Activated CD4-positive, alpha-beta T cell treated with anti-CD3 and anti-CD28 coated beads, Interleukin-2, amount 10 ng/mL, durations not matched to agents 7 days and 5 days (primary cell): ENCODE results near the gene PDE1C. TPM values are rescaled to one million over a fixed set of nuclear protein-coding genes. Genes with fewer than 3 reads are reported as not detected.

Source experiments
- CTCF ChIA-PET: fragments of 350-600 bp; sonication (Branson Sonifier 250); formaldehyde crosslinking; loops from one replicate; lab custom pipeline; 2021; ENCODE audit warnings: antibody characterized with exemption; lab: Charles Lee
- POLR2A ChIA-PET: fragments of 350-600 bp; sonication (Branson Sonifier 250); formaldehyde crosslinking; loops from one replicate; lab custom pipeline; 2021; ENCODE audit warnings: antibody characterized with exemption; lab: Charles Lee
- DNase-seq: peaks from one replicate; pipeline ENCODE4 v3.0.0-alpha.2; 2020
- H3K27ac Mint-ChIP-seq: one replicate; pipeline ENCODE4 v1.8.0; 2021; ENCODE audit warnings: mild to moderate bottlenecking, moderate library complexity, mixed read lengths
- H3K27me3 Mint-ChIP-seq: one replicate; pipeline ENCODE4 v1.8.0; 2021; ENCODE audit warnings: mixed read lengths
- H3K36me3 Mint-ChIP-seq: one replicate; pipeline ENCODE4 v1.8.0; 2021; ENCODE audit warnings: low read depth, mixed read lengths
- H3K4me1 Mint-ChIP-seq: one replicate; pipeline ENCODE4 v1.8.0; 2021; ENCODE audit warnings: mixed read lengths
- H3K4me3 Mint-ChIP-seq: one replicate; pipeline ENCODE4 v1.8.0; 2021; ENCODE audit warnings: mild to moderate bottlenecking, moderate library complexity, mixed read lengths
- H3K9me3 Mint-ChIP-seq: one replicate; pipeline ENCODE4 v1.8.0; 2021; ENCODE audit warnings: mixed read lengths
- total RNA-seq, 2 experiments: library from RNA; stranded (reverse); gene quantifications; one replicate each; pipeline ENCODE4 v1.2.3, GENCODE V29; 2021

Gene PDE1C
- total RNA-seq, 2 experiments from 2014 or later, result not detected

DNA sequence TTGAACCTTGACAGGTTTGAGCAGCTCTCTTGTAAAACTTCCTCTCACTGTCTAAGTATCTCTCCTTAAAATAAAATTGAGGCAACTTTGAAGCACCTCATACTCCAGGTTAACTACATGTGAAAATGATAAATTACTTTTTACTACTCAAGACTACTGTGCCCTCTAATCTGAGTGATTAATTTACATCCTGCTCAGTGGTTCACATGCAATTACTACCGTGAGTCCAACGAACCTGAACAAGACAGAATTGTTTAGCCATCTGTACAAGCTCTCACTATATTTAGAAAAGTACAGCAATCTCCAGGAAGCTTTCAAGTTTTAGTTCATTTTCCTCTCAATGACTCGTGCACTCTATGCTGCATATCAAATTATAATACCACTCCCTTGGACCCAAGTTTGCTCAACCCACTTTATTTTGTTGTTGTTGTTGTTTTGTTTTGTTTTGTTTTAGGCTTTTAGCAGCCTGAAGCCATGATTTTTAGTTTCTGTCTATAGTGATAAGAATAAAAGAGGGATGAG lies 21.2 kb downstream of the PDE1C start:
- no peak overlapping the region for H3K4me3 Mint-ChIP-seq
- no peaks in the 10 kb centered on the region for H3K27me3 Mint-ChIP-seq
- no peaks in the 10 kb centered on the region for H3K36me3 Mint-ChIP-seq
- H3K4me1 Mint-ChIP-seq, result no peaks in the 10 kb centered on the region
- no peaks in the 10 kb centered on the region for H3K9me3 Mint-ChIP-seq
- ChIA-PET CTCF (no interaction called here), POLR2A (no interaction called here)
- DNase-seq, result no peak
- no peak overlapping the region for H3K27ac Mint-ChIP-seq

GRCh38 chr7:32047801-32048200 lies 22.4 kb downstream of the PDE1C start:
- CTCF ChIA-PET, result no interaction called here
- Mint-ChIP-seq H3K4me1 (no peaks in the 10 kb centered on the region), H3K4me3 (no peak overlapping the region), H3K9me3 (no peaks in the 10 kb centered on the region), H3K27ac (no peak overlapping the region), H3K27me3 (no peaks in the 10 kb centered on the region), H3K36me3 (no peaks in the 10 kb centered on the region)
- DNase-seq, result no peak
- POLR2A ChIA-PET, result no interaction called here

DNA sequence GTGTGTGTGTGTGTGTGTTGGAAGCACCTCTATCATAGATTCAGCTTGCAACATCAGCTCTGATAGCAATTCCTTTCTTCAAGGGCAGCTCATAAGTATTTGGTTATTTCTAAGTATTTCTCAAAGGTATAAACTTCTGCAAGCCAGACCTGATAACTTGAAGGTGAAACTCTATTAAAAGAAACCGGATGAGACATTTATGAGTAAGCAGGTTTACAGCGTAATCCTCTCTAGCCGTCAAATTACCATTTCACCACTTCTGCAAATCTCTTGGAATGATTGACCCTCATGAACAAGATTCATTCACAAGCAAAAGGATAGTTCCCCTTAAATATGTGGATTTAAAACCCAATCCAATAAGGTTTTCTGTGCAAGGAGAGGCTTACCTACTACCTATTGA lies 23.1 kb downstream of the PDE1C start:
- H3K9me3 Mint-ChIP-seq, result no peaks in the 10 kb centered on the region
- ChIA-PET CTCF (no interaction called here), POLR2A (interaction anchor here (0.7 kb wide), 1 partner anchor 562 kb away, joined by 3 read pairs; no protein-coding TSS in a partner anchor)
- H3K4me3 Mint-ChIP-seq, result no peak overlapping the region
- no peaks in the 10 kb centered on the region for H3K27me3 Mint-ChIP-seq
- no peaks in the 10 kb centered on the region for H3K4me1 Mint-ChIP-seq
- no peak for DNase-seq
- no peak overlapping the region for H3K27ac Mint-ChIP-seq
- no peaks in the 10 kb centered on the region for H3K36me3 Mint-ChIP-seq

DNA sequence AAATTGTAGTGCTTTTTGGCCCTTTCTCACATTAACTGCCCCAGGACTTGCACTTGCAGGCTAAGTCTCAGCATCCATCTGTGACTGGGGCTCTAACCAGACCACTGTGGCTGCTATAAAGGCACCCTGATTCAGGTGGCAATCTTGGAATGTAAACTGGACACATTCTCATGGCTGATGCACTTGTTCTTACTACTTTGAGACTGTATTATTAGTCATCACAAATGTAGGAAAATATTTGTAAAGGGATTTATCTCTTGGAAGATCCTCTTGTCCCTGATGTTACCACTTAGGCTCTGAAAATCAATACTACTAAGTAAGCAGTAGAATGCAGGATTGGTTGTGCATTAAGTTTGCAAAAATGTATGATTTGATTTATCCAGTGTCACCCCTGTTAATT lies 25.0 kb downstream of the PDE1C start:
- H3K9me3 Mint-ChIP-seq, result no peaks in the 10 kb centered on the region
- H3K4me1 Mint-ChIP-seq, result no peaks in the 10 kb centered on the region
- ChIA-PET POLR2A (no interaction called here), CTCF (no interaction called here)
- no peaks in the 10 kb centered on the region for H3K36me3 Mint-ChIP-seq
- no peak overlapping the region for H3K27ac Mint-ChIP-seq
- DNase-seq, result no peak
- H3K27me3 Mint-ChIP-seq, result no peaks in the 10 kb centered on the region
- H3K4me3 Mint-ChIP-seq, result no peak overlapping the region

GRCh38 chr7:32044739-32045138 lies 25.5 kb downstream of the PDE1C start:
- H3K27me3 Mint-ChIP-seq, result no peaks in the 10 kb centered on the region
- no peaks in the 10 kb centered on the region for H3K4me1 Mint-ChIP-seq
- DNase-seq, result no peak
- POLR2A ChIA-PET, result no interaction called here
- no peaks in the 10 kb centered on the region for H3K36me3 Mint-ChIP-seq
- H3K27ac Mint-ChIP-seq, result no peak overlapping the region
- no peak overlapping the region for H3K4me3 Mint-ChIP-seq
- CTCF ChIA-PET, result no interaction called here
- H3K9me3 Mint-ChIP-seq, result no peaks in the 10 kb centered on the region

GRCh38 chr7:32043688-32044087 lies 26.5 kb downstream of the PDE1C start:
- no peak overlapping the region for H3K27ac Mint-ChIP-seq
- no peak overlapping the region for H3K4me3 Mint-ChIP-seq
- DNase-seq, result no peak
- H3K36me3 Mint-ChIP-seq, result no peaks in the 10 kb centered on the region
- no peaks in the 10 kb centered on the region for H3K4me1 Mint-ChIP-seq
- no peaks in the 10 kb centered on the region for H3K9me3 Mint-ChIP-seq
- ChIA-PET POLR2A (no interaction called here), CTCF (no interaction called here)
- no peaks in the 10 kb centered on the region for H3K27me3 Mint-ChIP-seq

DNA sequence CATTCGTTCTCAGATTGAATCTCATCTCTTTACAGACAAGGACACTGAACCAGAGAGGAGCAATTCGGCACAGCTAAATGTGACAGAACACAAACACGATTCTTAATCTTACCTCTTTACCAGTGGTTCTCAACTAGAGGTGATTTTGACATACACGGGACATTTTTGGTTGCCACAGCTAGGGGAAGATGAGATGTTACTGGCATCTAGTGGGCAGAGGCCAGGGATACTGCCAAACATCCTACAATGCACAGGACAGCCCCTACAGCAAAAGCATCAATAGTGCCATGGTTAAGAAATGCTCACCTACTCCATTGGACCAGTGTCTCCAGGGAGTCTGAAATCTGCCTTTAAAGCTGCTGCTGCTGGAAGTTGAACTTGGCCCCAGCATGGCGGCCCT lies 27.3 kb downstream of the PDE1C start:
- no peaks in the 10 kb centered on the region for H3K36me3 Mint-ChIP-seq
- no peaks in the 10 kb centered on the region for H3K4me1 Mint-ChIP-seq
- H3K27me3 Mint-ChIP-seq, result no peaks in the 10 kb centered on the region
- no peak for DNase-seq
- POLR2A ChIA-PET, result no interaction called here
- no peak overlapping the region for H3K4me3 Mint-ChIP-seq
- H3K9me3 Mint-ChIP-seq, result no peaks in the 10 kb centered on the region
- CTCF ChIA-PET, result no interaction called here
- no peak overlapping the region for H3K27ac Mint-ChIP-seq

DNA sequence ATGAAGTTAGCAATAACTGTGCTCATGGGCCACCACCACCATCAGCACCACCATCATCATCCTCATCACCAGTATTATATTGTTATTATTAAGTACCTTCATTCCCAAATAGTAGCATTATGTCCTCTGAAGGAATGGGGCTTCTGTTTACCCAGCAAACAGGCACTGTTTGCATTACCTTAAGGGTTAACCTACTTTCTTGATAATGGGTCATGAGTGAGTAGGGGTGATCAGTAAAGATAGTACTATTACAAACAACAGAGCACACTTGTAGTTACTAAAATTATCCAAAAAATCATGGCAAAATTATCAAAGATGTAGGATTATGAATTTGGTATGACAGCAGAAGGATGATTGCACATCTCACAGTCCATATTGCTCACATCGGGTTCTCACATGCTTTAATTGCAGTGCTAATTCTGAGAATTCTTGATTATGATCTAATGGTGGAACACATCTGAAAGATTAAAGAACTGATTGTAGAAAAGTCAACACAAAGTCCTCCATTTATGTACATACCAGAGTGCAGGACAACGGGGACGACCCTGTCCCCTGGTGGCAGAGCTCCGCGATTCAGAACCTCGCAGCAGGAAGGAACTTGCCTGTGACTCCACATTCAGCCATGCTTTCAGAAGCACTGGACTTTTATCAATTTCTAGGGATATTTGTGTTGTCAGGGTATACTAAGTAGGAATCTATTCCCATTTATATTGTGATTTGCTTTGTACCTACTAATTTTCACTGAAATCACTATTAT lies 31.0 kb downstream of the PDE1C start:
- H3K4me1 Mint-ChIP-seq, result peaks cover 9% of the 10 kb centered on the region
- H3K27ac Mint-ChIP-seq, result no peak overlapping the region
- ChIA-PET POLR2A (no interaction called here), CTCF (no interaction called here)
- H3K9me3 Mint-ChIP-seq, result peaks cover 3% of the 10 kb centered on the region
- no peaks in the 10 kb centered on the region for H3K27me3 Mint-ChIP-seq
- H3K4me3 Mint-ChIP-seq, result no peak overlapping the region
- no peak for DNase-seq
- H3K36me3 Mint-ChIP-seq, result no peaks in the 10 kb centered on the region

GRCh38 chr7:32037650-32038198 lies 32.5 kb downstream of the PDE1C start:
- Mint-ChIP-seq H3K9me3 (peaks cover 3% of the 10 kb centered on the region), H3K4me1 (peaks cover 9% of the 10 kb centered on the region), H3K27me3 (no peaks in the 10 kb centered on the region), H3K36me3 (no peaks in the 10 kb centered on the region), H3K4me3 (no peak overlapping the region), H3K27ac (no peak overlapping the region)
- ChIA-PET POLR2A (no interaction called here), CTCF (no interaction called here)
- DNase-seq, result no peak

- H3K27ac Mint-ChIP-seq, result no peak overlapping the region
- no peaks in the 10 kb centered on the region for H3K27me3 Mint-ChIP-seq
- no peak overlapping the region for H3K4me3 Mint-ChIP-seq
- no peaks in the 10 kb centered on the region for H3K36me3 Mint-ChIP-seq
- no peak for DNase-seq
- POLR2A ChIA-PET, result no interaction called here
- CTCF ChIA-PET, result interaction anchor here (1.5 kb wide), 1 partner anchor 340 kb away, joined by 4 read pairs; no protein-coding TSS in a partner anchor
- peaks cover 9% of the 10 kb centered on the region for H3K4me1 Mint-ChIP-seq
- H3K9me3 Mint-ChIP-seq, result peaks cover 3% of the 10 kb centered on the region
Observed at GRCh38 chr7:32036557-32036956, 33.6 kb downstream of the PDE1C start.

DNA sequence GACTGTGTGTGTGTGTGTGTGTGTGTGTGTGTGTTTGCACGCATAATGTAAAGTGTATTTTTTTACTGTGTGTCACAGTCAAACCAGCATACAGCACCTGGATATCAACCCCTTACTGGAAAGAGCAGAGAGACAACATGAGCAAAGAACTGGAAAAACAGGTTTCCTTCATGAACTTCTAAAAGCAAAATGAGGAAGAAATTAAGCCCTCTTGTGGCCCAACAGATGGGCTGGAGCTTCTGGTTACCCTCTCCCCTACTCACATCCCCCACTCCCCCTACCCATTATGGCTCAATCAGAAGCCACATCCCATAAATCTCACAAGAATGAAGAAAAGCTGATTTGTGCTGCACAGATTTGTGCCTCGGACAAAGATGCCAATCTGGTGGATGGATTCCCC lies 36.2 kb downstream of the PDE1C start:
- CTCF ChIA-PET, result no interaction called here
- Mint-ChIP-seq H3K27me3 (no peaks in the 10 kb centered on the region), H3K27ac (no peak overlapping the region), H3K4me1 (peaks cover 9% of the 10 kb centered on the region), H3K9me3 (peaks cover 3% of the 10 kb centered on the region), H3K4me3 (no peak overlapping the region), H3K36me3 (no peaks in the 10 kb centered on the region)
- no peak for DNase-seq
- POLR2A ChIA-PET, result no interaction called here

GRCh38 chr7:32033006-32033405 lies 37.2 kb downstream of the PDE1C start:
- H3K4me3 Mint-ChIP-seq, result no peak overlapping the region
- H3K9me3 Mint-ChIP-seq, result peaks cover 3% of the 10 kb centered on the region
- POLR2A ChIA-PET, result no interaction called here
- CTCF ChIA-PET, result no interaction called here
- DNase-seq, result no peak
- no peak overlapping the region for H3K27ac Mint-ChIP-seq
- H3K27me3 Mint-ChIP-seq, result no peaks in the 10 kb centered on the region
- H3K36me3 Mint-ChIP-seq, result no peaks in the 10 kb centered on the region
- H3K4me1 Mint-ChIP-seq, result peaks cover 9% of the 10 kb centered on the region

- H3K27ac Mint-ChIP-seq, result no peak overlapping the region
Observed at GRCh38 chr7:32032211-32032610, 38.0 kb downstream of the PDE1C start.

More at GRCh38 chr7:32032211-32032610, 38.0 kb downstream of the PDE1C start:
- H3K36me3 Mint-ChIP-seq, result no peaks in the 10 kb centered on the region
- POLR2A ChIA-PET, result no interaction called here
- no peak overlapping the region for H3K4me3 Mint-ChIP-seq
- no peaks in the 10 kb centered on the region for H3K27me3 Mint-ChIP-seq
- H3K9me3 Mint-ChIP-seq, result peaks cover 5% of the 10 kb centered on the region
- CTCF ChIA-PET, result no interaction called here
- peaks cover 9% of the 10 kb centered on the region for H3K4me1 Mint-ChIP-seq
- no peak for DNase-seq
